ENCODE results near the gene ADCY2. TPM values are rescaled to one million over a fixed set of nuclear protein-coding genes. Genes with fewer than 3 reads are reported as not detected.

ADCY2 gene
- total RNA-seq, 1 experiment from 2014 or later: 31.3 TPM

- Histone ChIP-seq H2BK20ac (ENCODE audit: low read depth, low read length, poor library complexity, severe bottlenecking) (no peak overlapping the region), H3K4me1 (ENCODE audit: insufficient read depth, low read length) (no peaks in the 10 kb centered on the region), H3T11ph (ENCODE audit: low read length) (no peak overlapping the region), H3K79me1 (ENCODE audit: insufficient read depth, low read depth, low read length, poor library complexity, severe bottlenecking) (no peaks in the 10 kb centered on the region), H3K27ac (ENCODE audit: insufficient read length, low read depth, low read length) (no peak overlapping the region), H3K79me2 (ENCODE audit: insufficient read depth, low read length) (no peaks in the 10 kb centered on the region), H3K14ac (ENCODE audit: insufficient read depth, low read length) (no peak overlapping the region), H4K20me1 (ENCODE audit: control insufficient read depth, insufficient read depth, insufficient read length) (no peaks in the 10 kb centered on the region), H3K56ac (ENCODE audit: insufficient read length, low read depth, low read length) (no peak overlapping the region), H3K4ac (ENCODE audit: low read depth, low read length) (no peak overlapping the region), H4K8ac (replicated peaks; ENCODE audit: insufficient read length, low read depth, low read length) (no peak overlapping the region), H2BK15ac (ENCODE audit: low read depth, low read length) (no peak overlapping the region), H3K4me2 (ENCODE audit: insufficient read depth, insufficient read length, low read length) (no peak overlapping the region), H2BK12ac (ENCODE audit: insufficient read length, low read depth, low read length) (no peak overlapping the region), H3K9ac (ENCODE audit: extremely low read depth, insufficient read length, low read length) (no peak overlapping the region), H2AK5ac (ENCODE audit: insufficient read length, low read length) (no peak overlapping the region), H3K18ac (ENCODE audit: insufficient read length, low read depth, low read length) (no peak overlapping the region), H3K27me3 (ENCODE audit: insufficient read depth, low read length) (no peaks in the 10 kb centered on the region), H3K23ac (ENCODE audit: insufficient read length, low read depth, low read length) (no peak overlapping the region), H4K5ac (ENCODE audit: insufficient read length, low read depth, low read length) (no peak overlapping the region), H2BK120ac (ENCODE audit: low read depth, low read length, poor library complexity, severe bottlenecking) (no peak overlapping the region), H2BK5ac (ENCODE audit: insufficient read length, low read length) (no peak overlapping the region), H3K23me2 (ENCODE audit: insufficient read length, low read depth, low read length, poor library complexity, severe bottlenecking) (no peaks in the 10 kb centered on the region), H2AFZ (ENCODE audit: low read length) (no peak overlapping the region), H4K91ac (ENCODE audit: insufficient read length, low read depth, low read length) (no peak overlapping the region), H3K9me3 (ENCODE audit: control insufficient read depth, low read depth, low read length) (no peaks in the 10 kb centered on the region)
- Mint-ChIP-seq H3K4me3 (no peak overlapping the region), H3K36me3 (ENCODE audit: insufficient read depth in 1 of 3, low read depth in 3 of 3) (peaks cover 4 to 6% (median 5%) of the 10 kb centered on the region in 3 experiments; a peak in 5 of 7 replicates), H3K27ac (no peak overlapping the region), H3K4me1 (no peaks in the 10 kb centered on the region; a peak in 1 of 4 replicates), H3K27me3 (ENCODE audit: low read depth) (no peaks in the 10 kb centered on the region), H3K9me3 (no peaks in the 10 kb centered on the region)
- WGBS (ENCODE audit: extremely low coverage, insufficient read length, low lambda C conversion rate): no CpG with 5 or more reads among the region's 6 CpGs
- TF ChIP-seq, protein P1, sequence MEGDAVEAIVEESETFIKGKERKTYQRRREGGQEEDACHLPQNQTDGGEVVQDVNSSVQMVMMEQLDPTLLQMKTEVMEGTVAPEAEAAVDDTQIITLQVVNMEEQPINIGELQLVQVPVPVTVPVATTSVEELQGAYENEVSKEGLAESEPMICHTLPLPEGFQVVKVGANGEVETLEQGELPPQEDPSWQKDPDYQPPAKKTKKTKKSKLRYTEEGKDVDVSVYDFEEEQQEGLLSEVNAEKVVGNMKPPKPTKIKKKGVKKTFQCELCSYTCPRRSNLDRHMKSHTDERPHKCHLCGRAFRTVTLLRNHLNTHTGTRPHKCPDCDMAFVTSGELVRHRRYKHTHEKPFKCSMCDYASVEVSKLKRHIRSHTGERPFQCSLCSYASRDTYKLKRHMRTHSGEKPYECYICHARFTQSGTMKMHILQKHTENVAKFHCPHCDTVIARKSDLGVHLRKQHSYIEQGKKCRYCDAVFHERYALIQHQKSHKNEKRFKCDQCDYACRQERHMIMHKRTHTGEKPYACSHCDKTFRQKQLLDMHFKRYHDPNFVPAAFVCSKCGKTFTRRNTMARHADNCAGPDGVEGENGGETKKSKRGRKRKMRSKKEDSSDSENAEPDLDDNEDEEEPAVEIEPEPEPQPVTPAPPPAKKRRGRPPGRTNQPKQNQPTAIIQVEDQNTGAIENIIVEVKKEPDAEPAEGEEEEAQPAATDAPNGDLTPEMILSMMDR (conservative IDR thresholded peaks at IDR 0.05): no peak
- DNase-seq: no peak
Measured at GRCh38 chr5:7653046-7653445, 257.1 kb downstream of the ADCY2 start.

All from H9 (cell line).